ENCODE measurements around the gene AATK. TPM values are rescaled to one million over a fixed set of nuclear protein-coding genes. Genes with fewer than 3 reads are reported as not detected.

Gene AATK
- total RNA-seq, 2 donors from 2014 or later, result 3.3 to 4.3 TPM

DNA sequence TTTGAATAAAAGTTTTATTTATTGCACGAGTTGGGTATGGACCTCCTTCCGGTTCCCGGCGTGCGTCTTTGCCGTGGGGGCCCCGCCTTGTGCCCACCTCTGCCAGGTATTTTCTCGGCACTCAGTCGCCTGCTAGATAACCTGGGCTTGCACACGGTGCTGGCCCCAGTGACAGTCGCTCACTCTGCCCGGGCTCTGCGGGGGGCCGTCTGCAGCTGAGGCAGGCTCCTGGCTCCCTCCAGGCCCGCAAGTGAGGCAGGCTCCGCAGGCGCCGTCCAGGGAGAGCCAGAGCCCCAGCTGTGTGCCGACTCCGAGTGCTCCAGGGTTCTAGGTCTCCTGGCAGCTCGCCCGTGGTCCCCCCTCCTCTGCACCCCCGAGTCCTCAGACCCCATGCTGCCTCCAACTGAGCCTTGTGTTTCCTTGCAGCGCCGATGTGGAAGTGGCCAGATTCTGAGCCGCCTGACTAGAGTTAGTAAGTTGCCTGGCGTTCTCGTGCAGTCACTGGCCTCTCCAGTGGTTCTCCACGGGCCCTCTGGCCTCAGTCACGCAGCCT is 55.5 kb downstream of the AATK start:
- no peaks in the 10 kb centered on the region for H3K36me3 Mint-ChIP-seq (ENCODE audit: low read depth)
- Histone ChIP-seq H3K9ac (ENCODE audit: extremely low read depth, low read length, poor library complexity, severe bottlenecking) (no peak overlapping the region), H3K36me3 (ENCODE audit: control insufficient read depth, insufficient read depth, low read length) (no peaks in the 10 kb centered on the region), H3K4me1 (ENCODE audit: control insufficient read depth, insufficient read depth, low read length) (no peaks in the 10 kb centered on the region), H3K9me3 (ENCODE audit: control insufficient read depth, low read length) (no peaks in the 10 kb centered on the region), H3K27me3 (ENCODE audit: control insufficient read depth, insufficient read depth, low read length, poor library complexity, severe bottlenecking) (no peaks in the 10 kb centered on the region), H3K4me3 (ENCODE audit: low read length) (no peak overlapping the region), H3K27ac (ENCODE audit: low read depth, low read length) (peak overlapping the region; percentile 29)
- H3K4me1 Mint-ChIP-seq, result no peaks in the 10 kb centered on the region
- no peak overlapping the region for H3K4me3 Mint-ChIP-seq
- DNase-seq, result no peak
- peak overlapping the region; percentile 26 for H3K27ac Mint-ChIP-seq
- TF ChIP-seq, protein P1, sequence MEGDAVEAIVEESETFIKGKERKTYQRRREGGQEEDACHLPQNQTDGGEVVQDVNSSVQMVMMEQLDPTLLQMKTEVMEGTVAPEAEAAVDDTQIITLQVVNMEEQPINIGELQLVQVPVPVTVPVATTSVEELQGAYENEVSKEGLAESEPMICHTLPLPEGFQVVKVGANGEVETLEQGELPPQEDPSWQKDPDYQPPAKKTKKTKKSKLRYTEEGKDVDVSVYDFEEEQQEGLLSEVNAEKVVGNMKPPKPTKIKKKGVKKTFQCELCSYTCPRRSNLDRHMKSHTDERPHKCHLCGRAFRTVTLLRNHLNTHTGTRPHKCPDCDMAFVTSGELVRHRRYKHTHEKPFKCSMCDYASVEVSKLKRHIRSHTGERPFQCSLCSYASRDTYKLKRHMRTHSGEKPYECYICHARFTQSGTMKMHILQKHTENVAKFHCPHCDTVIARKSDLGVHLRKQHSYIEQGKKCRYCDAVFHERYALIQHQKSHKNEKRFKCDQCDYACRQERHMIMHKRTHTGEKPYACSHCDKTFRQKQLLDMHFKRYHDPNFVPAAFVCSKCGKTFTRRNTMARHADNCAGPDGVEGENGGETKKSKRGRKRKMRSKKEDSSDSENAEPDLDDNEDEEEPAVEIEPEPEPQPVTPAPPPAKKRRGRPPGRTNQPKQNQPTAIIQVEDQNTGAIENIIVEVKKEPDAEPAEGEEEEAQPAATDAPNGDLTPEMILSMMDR (conservative IDR thresholded peaks at IDR 0.05), result no peak
- H3K27me3 Mint-ChIP-seq (ENCODE audit: insufficient read depth), result no peaks in the 10 kb centered on the region
- H3K9me3 Mint-ChIP-seq, result no peaks in the 10 kb centered on the region
- 89 to 90% methylated on average over 24 to 30 of the region's 30 CpGs for WGBS, 2 experiments (ENCODE audit: insufficient coverage in 1 of 2, insufficient read length in 1 of 2)

DNA sequence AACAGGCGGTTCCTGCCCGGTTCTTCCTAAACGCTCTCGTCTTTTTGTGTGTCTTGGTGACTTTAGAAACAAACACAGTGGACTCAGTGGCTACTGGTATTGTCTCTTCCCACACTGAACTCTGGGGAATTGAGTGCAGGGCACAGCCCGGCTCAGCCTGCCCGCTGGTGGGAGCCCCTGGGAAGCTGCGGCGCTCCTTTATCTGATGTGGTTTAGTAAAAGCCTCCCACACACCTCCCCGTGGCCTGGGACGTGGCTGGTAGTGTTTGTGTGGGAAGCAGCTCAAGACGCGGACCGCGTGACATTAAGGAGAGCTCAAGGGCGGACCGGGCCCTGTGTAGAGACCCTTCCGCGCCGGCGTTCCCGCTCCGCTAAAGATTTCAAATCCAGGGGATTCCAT is 56.1 kb downstream of the AATK start:
- Mint-ChIP-seq H3K36me3 (ENCODE audit: low read depth) (no peaks in the 10 kb centered on the region), H3K9me3 (no peaks in the 10 kb centered on the region), H3K27ac (peak overlapping the region; percentile 26), H3K4me3 (no peak overlapping the region), H3K27me3 (ENCODE audit: insufficient read depth) (no peaks in the 10 kb centered on the region), H3K4me1 (no peaks in the 10 kb centered on the region)
- Histone ChIP-seq H3K9ac (ENCODE audit: extremely low read depth, low read length, poor library complexity, severe bottlenecking) (no peak overlapping the region), H3K4me3 (ENCODE audit: low read length) (no peak overlapping the region), H3K27ac (ENCODE audit: low read depth, low read length) (no peak overlapping the region), H3K27me3 (ENCODE audit: control insufficient read depth, insufficient read depth, low read length, poor library complexity, severe bottlenecking) (no peaks in the 10 kb centered on the region), H3K9me3 (ENCODE audit: control insufficient read depth, low read length) (no peaks in the 10 kb centered on the region), H3K4me1 (ENCODE audit: control insufficient read depth, insufficient read depth, low read length) (no peaks in the 10 kb centered on the region), H3K36me3 (ENCODE audit: control insufficient read depth, insufficient read depth, low read length) (no peaks in the 10 kb centered on the region)
- WGBS, 2 experiments (ENCODE audit: insufficient coverage in 1 of 2, insufficient read length in 1 of 2), result 90 to 94% methylated on average over 19 to 22 of the region's 22 CpGs
- TF ChIP-seq, protein P1 (conservative IDR thresholded peaks at IDR 0.05), result no peak
- no peak for DNase-seq

GRCh38 chr17:81108220-81108619 is 57.8 kb downstream of the AATK start:
- no peaks in the 10 kb centered on the region for H3K9me3 Mint-ChIP-seq
- no peaks in the 10 kb centered on the region for H3K27me3 Mint-ChIP-seq (ENCODE audit: insufficient read depth)
- H3K4me3 Mint-ChIP-seq, result no peak overlapping the region
- TF ChIP-seq, protein P1 (conservative IDR thresholded peaks at IDR 0.05), result no peak
- no peaks in the 10 kb centered on the region for H3K4me1 Mint-ChIP-seq
- 94 to 100% methylated on average over 2 to 9 of the region's 9 CpGs for WGBS, 2 experiments (ENCODE audit: insufficient coverage in 1 of 2, insufficient read length in 1 of 2)
- Histone ChIP-seq H3K27me3 (ENCODE audit: control insufficient read depth, insufficient read depth, low read length, poor library complexity, severe bottlenecking) (no peaks in the 10 kb centered on the region), H3K4me1 (ENCODE audit: control insufficient read depth, insufficient read depth, low read length) (no peaks in the 10 kb centered on the region), H3K4me3 (ENCODE audit: low read length) (no peak overlapping the region), H3K27ac (ENCODE audit: low read depth, low read length) (no peak overlapping the region), H3K9me3 (ENCODE audit: control insufficient read depth, low read length) (no peaks in the 10 kb centered on the region), H3K36me3 (ENCODE audit: control insufficient read depth, insufficient read depth, low read length) (no peaks in the 10 kb centered on the region), H3K9ac (ENCODE audit: extremely low read depth, low read length, poor library complexity, severe bottlenecking) (no peak overlapping the region)
- no peak overlapping the region for H3K27ac Mint-ChIP-seq
- H3K36me3 Mint-ChIP-seq (ENCODE audit: low read depth), result no peaks in the 10 kb centered on the region
- no peak for DNase-seq
